ENCODE data around the gene FCER1G. TPM values are rescaled to one million over a fixed set of nuclear protein-coding genes. Genes with fewer than 3 reads are reported as not detected.
A peak's percentile ranks its signal among the peaks of the same experiment; 100 is the strongest.

FCER1G gene
- total RNA-seq, 1 donor from 2014 or later, result 0.93 TPM

DNA sequence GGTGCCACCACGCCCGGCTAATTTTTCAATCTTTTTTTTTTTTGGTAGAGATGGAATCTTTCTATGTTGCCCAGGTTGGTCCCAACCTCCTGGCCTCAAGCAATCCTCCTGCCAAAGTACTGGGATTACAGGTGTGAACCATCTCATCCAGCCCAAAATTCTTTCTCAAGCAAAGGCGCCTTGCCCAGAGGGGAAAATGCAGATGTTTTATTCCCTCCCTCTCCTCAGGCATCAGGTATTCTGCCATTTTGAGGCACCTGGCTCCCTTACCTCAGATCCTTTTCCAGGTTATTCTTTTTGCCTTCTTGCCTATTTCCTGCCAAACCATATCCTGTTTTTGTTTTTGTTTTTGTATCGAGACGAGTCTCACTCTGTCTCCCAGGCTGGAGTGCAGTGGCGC is 26.7 kb upstream of the FCER1G start:
- Mint-ChIP-seq H3K4me1 (peaks cover 29% of the 10 kb centered on the region), H3K27ac (ENCODE audit: unreplicated experiment) (no peak overlapping the region), H3K4me3 (no peak overlapping the region), H3K36me3 (ENCODE audit: low read depth) (no peaks in the 10 kb centered on the region), H3K27me3 (ENCODE audit: low read depth) (no peaks in the 10 kb centered on the region), H3K9me3 (no peaks in the 10 kb centered on the region)
- DNase-seq (ENCODE audit: low read depth, low spot score), result no peak
- TF ChIP-seq CTCF (conservative IDR thresholded peaks at IDR 0.05), result no peak

DNA sequence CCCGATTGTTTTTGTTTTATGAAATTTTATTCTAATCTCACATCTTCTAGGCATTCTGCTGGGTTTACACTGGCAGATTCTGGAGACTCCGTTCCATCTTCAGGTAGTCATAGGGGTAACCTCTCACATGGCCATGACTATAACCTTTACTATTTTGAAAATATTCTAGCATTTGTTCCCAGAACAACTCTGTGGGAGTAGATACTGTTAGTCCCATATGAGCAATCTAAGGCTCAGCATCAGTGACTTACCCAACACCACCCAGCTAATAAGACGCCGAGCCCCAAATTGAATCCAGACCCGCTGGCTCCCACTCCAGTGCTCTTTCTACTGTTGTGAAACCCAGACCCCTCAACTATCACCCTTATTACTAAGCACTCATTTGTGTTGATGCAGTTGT is 26.1 kb upstream of the FCER1G start:
- DNase-seq (ENCODE audit: low read depth, low spot score), result no peak
- H3K4me1 Mint-ChIP-seq, result peaks cover 29% of the 10 kb centered on the region
- no peak for TF ChIP-seq CTCF (conservative IDR thresholded peaks at IDR 0.05)
- no peaks in the 10 kb centered on the region for H3K9me3 Mint-ChIP-seq
- H3K27me3 Mint-ChIP-seq (ENCODE audit: low read depth), result no peaks in the 10 kb centered on the region
- H3K36me3 Mint-ChIP-seq (ENCODE audit: low read depth), result no peaks in the 10 kb centered on the region
- H3K27ac Mint-ChIP-seq (ENCODE audit: unreplicated experiment), result no peak overlapping the region
- no peak overlapping the region for H3K4me3 Mint-ChIP-seq

DNA sequence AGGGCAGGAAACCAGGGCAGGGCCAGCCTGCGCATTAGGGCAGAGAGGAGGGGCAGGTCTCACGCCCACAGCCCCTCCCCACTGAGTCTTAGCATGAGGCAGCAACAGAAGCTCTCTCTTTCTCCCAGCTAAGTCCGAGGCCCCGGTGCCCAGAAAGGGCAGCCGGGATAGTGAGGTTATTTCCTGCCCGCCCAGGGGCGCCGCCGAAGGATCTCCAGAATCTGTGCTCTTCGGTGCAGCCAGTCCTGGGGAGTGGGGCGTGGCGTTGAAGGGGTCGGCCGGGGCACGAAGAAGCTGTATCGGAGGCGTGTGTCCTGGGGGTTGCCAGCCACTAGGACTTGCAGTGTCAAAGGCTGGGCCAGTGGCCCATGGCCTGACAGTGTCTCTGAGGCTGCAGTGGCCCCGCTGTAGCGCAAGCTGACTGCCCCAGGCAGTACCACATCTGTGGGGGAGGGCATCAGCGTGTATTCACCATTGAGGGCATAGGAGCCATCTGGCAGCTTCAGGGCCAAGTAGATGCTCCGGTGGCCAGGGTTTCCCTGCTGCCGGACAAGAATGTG is 24.1 kb upstream of the FCER1G start:
- Mint-ChIP-seq H3K36me3 (ENCODE audit: low read depth) (no peaks in the 10 kb centered on the region), H3K9me3 (no peaks in the 10 kb centered on the region), H3K27me3 (ENCODE audit: low read depth) (no peaks in the 10 kb centered on the region), H3K4me3 (peak overlapping the region; percentile 78), H3K4me1 (peaks cover 26% of the 10 kb centered on the region), H3K27ac (ENCODE audit: unreplicated experiment) (peak overlapping the region; percentile 97)
- no peak for TF ChIP-seq CTCF (conservative IDR thresholded peaks at IDR 0.05)
- peak; percentile 31 for DNase-seq (ENCODE audit: low read depth, low spot score)

DNA sequence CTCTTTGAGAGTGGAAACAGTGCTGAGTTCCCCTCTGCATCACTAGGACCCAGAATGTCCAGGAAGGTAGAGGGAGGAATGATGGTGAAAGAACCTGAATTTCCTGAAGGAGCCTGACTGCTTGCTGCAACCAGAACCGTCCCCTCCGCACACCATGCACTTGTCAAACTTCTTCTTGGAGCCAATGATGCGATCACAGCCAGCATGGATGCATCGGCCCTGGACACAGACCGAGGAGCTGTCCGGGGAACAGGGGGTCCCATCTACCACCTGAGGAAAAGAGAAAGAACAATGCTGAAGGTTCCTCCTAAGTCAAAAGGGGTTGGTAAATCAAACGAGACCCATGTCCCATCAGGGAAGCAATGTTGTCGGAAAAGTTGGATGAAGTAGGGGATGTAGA is 23.1 kb upstream of the FCER1G start:
- DNase-seq (ENCODE audit: low read depth, low spot score), result no peak
- TF ChIP-seq CTCF (conservative IDR thresholded peaks at IDR 0.05), result no peak
- Mint-ChIP-seq H3K4me1 (peaks cover 29% of the 10 kb centered on the region), H3K27me3 (ENCODE audit: low read depth) (no peaks in the 10 kb centered on the region), H3K27ac (ENCODE audit: unreplicated experiment) (no peak overlapping the region), H3K9me3 (no peaks in the 10 kb centered on the region), H3K36me3 (ENCODE audit: low read depth) (no peaks in the 10 kb centered on the region), H3K4me3 (no peak overlapping the region)

DNA sequence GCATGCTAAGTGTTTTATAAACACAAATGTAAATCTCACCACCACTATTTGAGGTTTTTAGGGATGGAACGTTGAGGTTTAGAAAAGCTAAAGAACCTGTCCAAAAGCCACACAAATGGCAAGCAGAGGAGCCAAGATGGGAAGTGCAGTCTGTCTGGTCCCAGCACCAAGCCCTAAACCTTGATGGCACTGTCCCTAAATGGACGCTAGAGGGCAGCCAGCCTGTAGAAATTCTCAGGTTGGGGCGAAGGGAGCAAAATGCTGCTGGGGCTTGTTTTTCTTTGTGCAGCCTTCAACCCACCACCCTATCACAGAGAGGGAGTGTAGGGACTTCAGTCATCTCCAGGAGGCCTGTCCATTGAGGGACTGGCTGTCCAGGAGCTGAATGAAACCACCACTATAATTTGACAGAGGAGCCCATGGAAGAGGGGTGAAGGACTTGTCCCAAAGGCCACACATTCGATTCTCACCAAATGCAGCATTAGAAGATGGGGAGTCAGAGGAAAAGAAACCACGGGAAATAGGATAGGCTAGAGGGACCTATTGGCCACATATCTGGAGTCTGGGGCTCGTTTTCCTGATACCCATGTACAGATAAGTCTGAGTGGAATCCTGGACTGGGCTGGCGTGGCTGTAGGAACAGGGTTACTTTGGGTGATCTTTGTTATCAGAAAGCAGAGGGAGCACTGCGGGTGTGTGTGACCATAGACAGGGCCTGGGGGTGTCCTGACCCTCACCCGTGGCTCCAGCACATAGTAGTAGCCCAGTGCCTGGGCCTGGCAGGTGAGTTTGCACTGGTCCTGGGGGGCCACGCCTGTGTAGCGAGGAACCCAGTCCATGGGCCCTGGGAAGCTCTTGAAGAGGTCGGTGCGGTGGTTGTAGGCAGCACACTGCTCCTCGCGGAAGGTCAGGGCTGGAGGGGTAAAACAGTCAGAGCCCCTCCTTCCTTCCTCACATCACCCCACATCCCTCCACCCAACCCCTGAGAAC is 22.3 kb upstream of the FCER1G start:
- peak overlapping the region; percentile 44 for H3K27ac Mint-ChIP-seq (ENCODE audit: unreplicated experiment)
- TF ChIP-seq CTCF (conservative IDR thresholded peaks at IDR 0.05), result peak; percentile 86
- no peaks in the 10 kb centered on the region for H3K27me3 Mint-ChIP-seq (ENCODE audit: low read depth)
- H3K36me3 Mint-ChIP-seq (ENCODE audit: low read depth), result no peaks in the 10 kb centered on the region
- peak overlapping the region; percentile 16 for H3K4me3 Mint-ChIP-seq
- H3K9me3 Mint-ChIP-seq, result no peaks in the 10 kb centered on the region
- peak; percentile 65 for DNase-seq (ENCODE audit: low read depth, low spot score)
- H3K4me1 Mint-ChIP-seq, result peaks cover 37% of the 10 kb centered on the region

Data from neural crest cell (in vitro differentiated cells).